ENCODE measurements around the gene ARHGEF4. TPM values are rescaled to one million over a fixed set of nuclear protein-coding genes. Genes with fewer than 3 reads are reported as not detected.

Gene ARHGEF4
- total RNA-seq, 2 donors from 2014 or later: 0.63 to 1.7 TPM

DNA sequence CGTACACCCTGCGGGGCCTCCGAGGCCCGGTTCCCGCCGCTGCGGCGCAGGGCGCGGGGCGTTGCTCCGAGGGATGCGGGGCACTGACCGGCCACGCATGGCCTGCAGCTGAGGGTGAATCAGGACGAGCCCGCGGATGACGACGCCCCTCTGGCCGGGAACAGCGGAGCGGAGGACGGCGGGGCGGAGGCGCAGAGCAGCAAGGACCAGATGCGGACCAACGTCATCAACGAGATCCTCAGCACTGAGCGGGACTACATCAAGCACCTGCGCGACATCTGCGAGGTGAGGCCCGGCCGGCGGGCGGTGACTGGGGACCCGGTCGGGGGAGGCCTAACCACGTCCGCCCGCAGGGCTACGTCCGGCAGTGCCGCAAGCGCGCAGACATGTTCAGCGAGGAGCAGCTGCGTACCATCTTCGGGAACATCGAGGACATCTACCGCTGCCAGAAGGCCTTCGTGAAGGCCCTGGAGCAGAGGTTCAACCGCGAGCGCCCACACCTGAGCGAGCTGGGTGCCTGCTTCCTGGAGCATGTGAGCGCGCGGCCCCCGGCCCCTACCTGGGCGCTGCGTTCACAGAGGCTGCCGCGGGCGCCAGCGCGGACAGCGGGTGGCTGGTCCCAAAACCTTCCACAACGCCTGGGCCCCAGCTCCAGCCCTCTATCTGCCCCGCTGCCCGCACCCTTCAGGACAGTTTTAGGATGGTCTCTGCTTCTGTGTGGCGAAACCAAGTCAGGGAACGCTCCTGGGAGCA is 203.4 kb downstream of the ARHGEF4 start:
- H3K27ac Mint-ChIP-seq: no peak overlapping the region
- DNase-seq: peak; percentile 51 to 53

DNA sequence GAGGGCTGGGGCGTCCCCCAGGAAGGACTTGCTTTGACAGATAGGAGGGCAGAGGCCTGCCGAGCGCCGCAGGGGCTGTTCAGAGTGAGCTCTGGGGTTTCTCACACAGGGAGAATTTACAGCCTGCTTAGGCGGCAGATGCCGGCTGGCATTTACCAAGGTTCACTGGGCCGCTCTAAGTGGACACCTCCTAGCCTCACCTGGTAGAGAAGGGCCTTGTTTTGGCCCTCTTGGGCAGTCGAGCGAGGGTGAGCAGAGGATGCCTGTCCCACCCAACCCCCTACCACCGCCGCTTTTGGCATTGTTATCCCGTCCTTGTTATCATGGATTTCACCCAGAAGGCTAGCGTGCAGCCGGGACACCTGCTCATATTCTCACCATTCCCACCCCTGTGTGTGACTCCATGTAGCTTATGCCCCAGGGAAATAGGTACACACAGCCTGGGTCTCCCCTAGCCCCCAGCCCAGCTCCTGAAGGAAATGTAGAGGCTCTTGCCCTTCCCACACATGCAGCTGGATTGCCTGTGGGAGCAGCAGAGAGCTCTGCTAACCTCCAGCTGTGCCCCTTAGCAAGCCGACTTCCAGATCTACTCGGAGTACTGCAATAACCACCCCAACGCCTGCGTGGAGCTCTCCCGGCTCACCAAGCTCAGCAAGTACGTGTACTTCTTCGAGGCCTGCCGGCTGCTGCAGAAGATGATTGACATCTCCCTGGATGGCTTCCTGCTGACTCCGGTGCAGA is 204.1 kb downstream of the ARHGEF4 start:
- DNase-seq: no peak
- no peak overlapping the region for H3K27ac Mint-ChIP-seq
- peak in 1 of 2 donors; percentile 11 for ATAC-seq (replicated peaks in 1 of 2)
- no peaks in the 10 kb centered on the region for H3K9me3 Mint-ChIP-seq
- H3K36me3 Mint-ChIP-seq (ENCODE audit: insufficient read depth in 2 of 2): no peaks in the 10 kb centered on the region
- H3K4me1 Mint-ChIP-seq (ENCODE audit: low read depth): peaks cover 20% of the 10 kb centered on the region
- peak overlapping the region; percentile 65 to 67 for H3K4me3 Mint-ChIP-seq
- H3K27me3 Mint-ChIP-seq (ENCODE audit: low read depth): no peaks in the 10 kb centered on the region

More for the DNA sequence above, 203.4 kb downstream of the ARHGEF4 start:
- peak; percentile 63 to 67 for ATAC-seq (replicated peaks in 1 of 2)
- peaks cover 20% of the 10 kb centered on the region for H3K4me1 Mint-ChIP-seq (ENCODE audit: low read depth)
- peak overlapping the region; percentile 64 to 65 for H3K4me3 Mint-ChIP-seq
- H3K27me3 Mint-ChIP-seq (ENCODE audit: low read depth): no peaks in the 10 kb centered on the region
- no peaks in the 10 kb centered on the region for H3K9me3 Mint-ChIP-seq
- H3K36me3 Mint-ChIP-seq (ENCODE audit: insufficient read depth in 2 of 2): no peaks in the 10 kb centered on the region

DNA sequence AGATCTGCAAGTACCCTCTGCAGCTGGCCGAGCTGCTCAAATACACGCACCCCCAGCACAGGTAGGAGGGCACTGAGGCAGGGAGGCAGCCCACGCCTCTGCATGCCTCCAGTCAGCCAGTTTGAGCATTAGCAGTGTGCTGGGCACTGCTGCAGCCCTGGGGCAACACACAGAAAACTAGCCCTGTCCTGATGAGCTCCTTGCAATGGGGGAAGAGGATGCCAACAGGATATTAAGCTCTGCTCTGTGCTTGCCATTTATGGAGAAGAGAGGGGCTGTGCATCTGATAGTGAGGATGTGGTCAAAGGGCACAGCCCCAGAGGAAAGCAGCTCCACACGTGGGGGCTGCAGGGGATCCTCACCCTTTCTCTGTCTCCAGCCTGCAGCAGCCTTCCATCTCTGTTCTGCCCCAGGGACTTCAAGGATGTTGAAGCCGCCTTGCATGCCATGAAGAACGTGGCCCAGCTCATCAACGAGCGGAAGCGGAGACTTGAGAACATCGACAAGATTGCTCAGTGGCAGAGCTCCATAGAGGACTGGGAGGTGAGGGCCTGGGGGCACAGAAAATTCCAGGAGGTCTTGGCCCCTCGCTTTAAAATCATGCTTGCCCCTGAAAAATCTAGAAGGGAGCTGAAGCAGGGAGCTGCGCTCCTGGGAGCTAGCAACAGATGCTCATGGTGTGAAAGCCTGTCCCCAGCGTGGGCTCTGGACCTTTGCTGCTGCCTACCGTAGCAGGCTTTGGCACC is 204.9 kb downstream of the ARHGEF4 start:
- ATAC-seq (replicated peaks in 1 of 2) (no peak), DNase-seq (no peak)
- H3K4me1 Mint-ChIP-seq (ENCODE audit: low read depth): peaks cover 20% of the 10 kb centered on the region
- H3K36me3 Mint-ChIP-seq (ENCODE audit: insufficient read depth in 2 of 2): no peaks in the 10 kb centered on the region
- no peaks in the 10 kb centered on the region for H3K9me3 Mint-ChIP-seq
- H3K27ac Mint-ChIP-seq: no peak overlapping the region
- peak overlapping the region; percentile 64 to 67 for H3K4me3 Mint-ChIP-seq
- no peaks in the 10 kb centered on the region for H3K27me3 Mint-ChIP-seq (ENCODE audit: low read depth)

DNA sequence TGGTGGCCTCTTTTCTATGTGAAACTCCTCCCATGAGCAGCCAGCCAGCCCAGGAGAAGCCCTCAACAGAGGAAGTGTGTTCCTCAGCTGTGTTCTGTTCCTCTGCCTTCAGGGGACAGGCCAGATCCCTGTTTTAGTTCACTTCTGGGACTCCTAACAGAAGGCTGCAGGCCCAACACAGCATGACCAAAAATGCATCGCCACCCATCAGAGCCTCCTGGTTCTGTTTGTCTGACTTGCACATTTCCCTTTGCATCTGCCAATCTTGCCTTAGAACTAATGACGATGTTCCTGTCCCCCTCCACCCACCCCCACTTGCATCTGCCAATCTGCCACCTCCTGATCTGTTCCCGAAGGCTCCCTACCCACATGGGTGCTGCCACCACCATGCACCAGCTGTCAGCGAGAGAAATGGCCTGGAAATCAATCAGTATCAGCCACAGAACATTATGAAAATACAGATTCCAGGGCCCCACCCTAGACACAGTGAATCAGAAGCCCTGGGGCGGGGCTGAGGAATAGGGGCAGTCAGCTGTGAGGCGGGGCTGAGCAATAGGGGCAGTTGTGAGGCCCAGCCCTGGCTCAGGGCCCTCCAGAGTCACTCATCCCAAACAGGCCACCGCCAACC is 205.5 kb downstream of the ARHGEF4 start:
- H3K4me1 Mint-ChIP-seq (ENCODE audit: low read depth): peaks cover 20% of the 10 kb centered on the region

DNA sequence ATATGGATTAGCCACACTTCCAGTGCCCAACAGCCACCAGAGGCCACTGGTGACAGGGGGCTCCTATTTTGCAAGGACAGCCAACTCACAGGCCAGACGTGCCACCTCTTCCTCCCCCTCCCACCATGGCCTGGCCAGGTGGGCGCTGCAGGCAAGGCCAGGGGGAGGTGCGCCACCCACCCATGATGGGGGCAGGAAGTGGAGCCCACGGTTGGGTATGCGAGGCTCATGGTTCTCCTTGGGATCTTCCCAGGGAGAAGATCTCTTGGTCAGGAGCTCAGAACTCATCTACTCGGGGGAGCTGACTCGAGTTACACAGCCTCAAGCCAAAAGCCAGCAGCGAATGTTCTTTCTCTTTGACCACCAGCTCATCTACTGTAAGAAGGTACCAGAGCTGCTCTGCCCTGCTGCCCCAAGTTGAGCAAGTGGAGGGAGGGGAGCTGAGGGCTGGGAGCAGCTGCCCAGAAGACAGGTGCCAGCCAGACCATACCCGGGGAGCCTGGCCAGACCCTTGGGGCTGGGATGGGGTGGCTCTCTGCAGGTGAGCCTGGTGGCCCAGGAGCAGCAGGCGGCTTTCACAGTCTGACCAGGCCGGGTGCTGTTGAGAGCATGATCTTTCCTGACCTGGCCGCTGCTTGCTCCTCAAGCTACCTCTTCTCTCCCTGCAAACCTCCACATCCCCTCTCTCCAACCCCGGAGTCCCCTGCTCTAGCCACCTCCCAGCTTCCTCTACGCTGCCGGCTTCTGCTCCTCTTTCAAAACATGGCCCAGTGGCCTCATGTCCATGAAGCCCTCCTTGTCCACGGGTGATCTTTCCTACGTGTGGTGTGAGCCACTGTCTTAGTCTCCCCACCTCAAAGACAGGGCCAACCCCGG is 206.7 kb downstream of the ARHGEF4 start:
- no peaks in the 10 kb centered on the region for H3K36me3 Mint-ChIP-seq (ENCODE audit: insufficient read depth in 2 of 2)
- H3K27me3 Mint-ChIP-seq (ENCODE audit: low read depth): no peaks in the 10 kb centered on the region
- H3K4me1 Mint-ChIP-seq (ENCODE audit: low read depth): peaks cover 20% of the 10 kb centered on the region
- no peak for ATAC-seq (replicated peaks in 1 of 2)
- no peak overlapping the region for H3K4me3 Mint-ChIP-seq
- H3K27ac Mint-ChIP-seq: no peak overlapping the region
- no peaks in the 10 kb centered on the region for H3K9me3 Mint-ChIP-seq
- no peak for DNase-seq

More for the DNA sequence above, 205.5 kb downstream of the ARHGEF4 start:
- Mint-ChIP-seq H3K27me3 (ENCODE audit: low read depth) (no peaks in the 10 kb centered on the region), H3K4me3 (no peak overlapping the region), H3K36me3 (ENCODE audit: insufficient read depth in 2 of 2) (no peaks in the 10 kb centered on the region), H3K9me3 (no peaks in the 10 kb centered on the region), H3K27ac (no peak overlapping the region)
- DNase-seq (no peak), ATAC-seq (replicated peaks in 1 of 2) (no peak)

DNA sequence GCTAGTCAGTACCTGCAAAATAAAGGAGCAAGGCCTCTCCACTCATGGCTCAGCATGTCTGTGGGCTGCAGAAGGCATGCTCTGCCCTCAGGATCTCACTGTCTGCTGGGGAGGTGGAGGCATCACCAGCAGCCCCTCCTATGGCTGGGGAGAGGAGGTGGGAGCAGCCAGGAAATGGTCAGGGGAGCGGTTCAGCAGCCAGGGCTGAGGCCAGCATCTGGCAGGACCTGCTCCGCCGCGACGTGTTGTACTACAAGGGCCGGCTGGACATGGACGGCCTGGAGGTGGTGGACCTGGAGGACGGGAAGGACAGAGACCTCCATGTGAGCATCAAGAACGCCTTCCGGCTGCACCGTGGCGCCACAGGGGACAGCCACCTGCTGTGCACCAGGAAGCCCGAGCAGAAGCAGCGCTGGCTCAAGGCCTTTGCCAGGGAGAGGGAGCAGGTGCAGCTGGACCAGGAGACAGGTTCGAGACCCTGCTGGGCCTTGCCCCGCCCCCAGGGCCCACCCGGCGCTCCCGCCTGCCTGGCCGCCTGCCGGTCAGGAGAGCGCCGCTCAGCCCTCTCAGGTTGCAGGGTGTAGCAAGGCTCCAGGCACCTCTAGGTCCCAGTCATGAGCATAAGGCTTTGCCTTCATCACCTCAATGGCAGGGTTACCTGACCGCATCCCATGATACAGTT is 207.5 kb downstream of the ARHGEF4 start:
- no peak for DNase-seq
- H3K27ac Mint-ChIP-seq: no peak overlapping the region
- H3K27me3 Mint-ChIP-seq (ENCODE audit: low read depth): no peaks in the 10 kb centered on the region
- H3K4me1 Mint-ChIP-seq (ENCODE audit: low read depth): peaks cover 20% of the 10 kb centered on the region
- peaks cover 0 to 2% of the 10 kb centered on the region in 2 donors for H3K36me3 Mint-ChIP-seq (ENCODE audit: insufficient read depth in 2 of 2)
- ATAC-seq (replicated peaks in 1 of 2): no peak
- no peaks in the 10 kb centered on the region for H3K9me3 Mint-ChIP-seq
- H3K4me3 Mint-ChIP-seq: no peak overlapping the region

DNA sequence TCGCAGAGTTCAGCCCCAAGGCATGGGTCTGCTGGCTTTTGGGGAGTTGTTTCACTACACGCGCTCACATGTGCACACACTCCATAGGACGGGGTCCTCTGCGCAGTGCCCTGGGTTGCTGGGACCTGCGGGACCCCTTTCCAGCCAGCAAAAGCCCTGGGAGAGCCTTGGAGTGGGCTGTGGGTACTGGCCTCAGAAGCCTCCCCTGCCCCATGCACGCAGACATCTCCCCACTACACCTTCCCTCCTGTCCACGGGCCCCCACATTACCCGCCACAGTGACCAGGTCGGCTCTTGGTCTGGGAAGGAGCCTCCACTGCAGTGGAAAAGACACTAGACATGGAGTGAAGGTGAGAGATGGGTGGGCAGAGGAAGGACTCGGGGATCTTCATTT is 208.0 kb downstream of the ARHGEF4 start:
- no peaks in the 10 kb centered on the region for H3K9me3 Mint-ChIP-seq
- DNase-seq (no peak), ATAC-seq (replicated peaks in 1 of 2) (no peak)
- H3K4me3 Mint-ChIP-seq: no peak overlapping the region
- H3K27me3 Mint-ChIP-seq (ENCODE audit: low read depth): no peaks in the 10 kb centered on the region
- H3K36me3 Mint-ChIP-seq (ENCODE audit: insufficient read depth in 2 of 2): peaks cover 0 to 2% of the 10 kb centered on the region in 2 donors
- H3K27ac Mint-ChIP-seq: no peak overlapping the region
- H3K4me1 Mint-ChIP-seq (ENCODE audit: low read depth): peaks cover 20% of the 10 kb centered on the region

DNA sequence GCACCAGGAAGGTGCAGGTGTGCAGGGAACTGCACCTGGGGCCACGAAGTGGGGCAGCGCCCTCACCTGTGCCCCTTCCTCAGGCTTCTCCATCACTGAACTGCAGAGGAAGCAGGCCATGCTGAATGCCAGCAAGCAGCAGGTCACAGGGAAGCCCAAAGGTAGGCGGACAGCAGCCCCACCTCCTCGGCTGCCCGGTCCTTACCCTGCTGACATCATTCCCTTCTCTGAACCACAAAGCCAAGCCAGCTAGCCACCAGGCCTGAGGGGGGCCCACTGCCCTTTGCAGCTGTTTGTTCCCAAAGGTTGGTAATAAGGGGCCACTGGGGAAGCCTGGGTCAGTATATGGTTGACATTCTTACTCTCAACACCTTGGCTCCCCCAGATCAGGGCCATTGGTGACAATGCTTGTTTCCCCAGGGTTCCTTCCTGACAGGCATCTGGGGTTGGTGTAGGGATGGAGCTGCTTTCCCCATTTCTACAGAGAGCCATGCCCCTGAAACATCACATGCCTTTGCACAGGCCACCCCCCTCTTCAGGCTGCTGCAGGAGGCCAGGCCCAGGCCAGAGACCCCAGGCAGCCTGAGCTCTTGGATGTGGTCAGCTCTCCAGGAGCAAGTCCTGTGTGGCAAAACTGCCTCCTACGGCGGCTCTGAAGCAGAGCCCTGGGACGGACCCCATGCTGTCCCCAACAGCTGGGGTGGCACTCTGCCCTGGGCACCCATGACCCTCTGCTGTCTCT is 208.7 kb downstream of the ARHGEF4 start:
- no peak for ATAC-seq (replicated peaks in 1 of 2)
- Mint-ChIP-seq H3K4me1 (ENCODE audit: low read depth) (peaks cover 20% of the 10 kb centered on the region), H3K9me3 (no peaks in the 10 kb centered on the region), H3K27me3 (ENCODE audit: low read depth) (no peaks in the 10 kb centered on the region), H3K27ac (no peak overlapping the region), H3K4me3 (no peak overlapping the region), H3K36me3 (ENCODE audit: insufficient read depth in 2 of 2) (peaks cover 0 to 2% of the 10 kb centered on the region in 2 donors)
- no peak for DNase-seq

DNA sequence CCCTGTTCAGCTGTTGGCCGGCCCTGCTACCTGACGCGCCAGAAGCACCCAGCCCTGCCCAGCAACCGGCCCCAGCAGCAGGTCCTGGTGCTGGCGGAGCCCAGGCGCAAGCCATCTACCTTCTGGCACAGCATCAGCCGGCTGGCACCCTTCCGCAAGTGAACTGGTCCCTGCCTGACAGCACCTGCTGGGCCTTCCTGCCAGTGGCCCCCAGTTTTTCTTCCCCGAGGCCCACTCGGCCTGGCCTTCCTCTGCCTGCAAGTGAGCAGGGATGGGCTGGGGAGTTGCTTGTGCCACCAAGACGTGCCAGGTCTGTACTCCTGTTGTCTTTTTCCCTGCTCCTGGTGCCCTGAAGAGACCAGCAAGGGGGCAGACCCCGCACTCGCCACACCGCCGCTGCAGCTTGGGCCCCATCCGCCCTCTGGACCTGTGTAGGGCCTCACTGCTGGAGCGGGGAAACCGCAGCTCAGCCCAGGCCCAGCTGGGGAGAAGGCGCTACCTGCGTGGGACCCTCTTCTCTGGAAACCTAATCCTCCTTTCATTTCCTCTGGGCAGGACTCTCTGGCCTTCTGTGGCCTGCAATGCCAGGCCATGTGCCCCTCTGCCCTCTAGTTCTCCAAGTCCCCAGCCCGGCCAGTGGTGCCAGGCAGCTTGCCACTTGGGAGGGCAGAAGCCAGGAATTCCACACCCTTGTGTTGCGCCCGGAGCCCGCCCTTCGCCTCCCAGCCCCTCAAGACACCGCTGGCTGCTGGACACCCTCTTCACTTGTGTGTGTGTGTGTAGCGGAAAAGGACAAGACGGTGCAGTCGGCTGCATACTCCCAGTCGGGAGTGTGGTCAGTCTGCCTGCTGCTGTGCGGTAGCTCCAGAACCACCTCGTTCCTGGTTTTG is 209.6 kb downstream of the ARHGEF4 start:
- Mint-ChIP-seq H3K27ac (no peak overlapping the region), H3K4me1 (ENCODE audit: low read depth) (peaks cover 13% of the 10 kb centered on the region), H3K9me3 (no peaks in the 10 kb centered on the region), H3K36me3 (ENCODE audit: insufficient read depth in 2 of 2) (peaks cover 2 to 3% of the 10 kb centered on the region in 2 donors), H3K27me3 (ENCODE audit: low read depth) (no peaks in the 10 kb centered on the region), H3K4me3 (no peak overlapping the region)
- DNase-seq (no peak), ATAC-seq (replicated peaks in 1 of 2) (no peak)

DNA sequence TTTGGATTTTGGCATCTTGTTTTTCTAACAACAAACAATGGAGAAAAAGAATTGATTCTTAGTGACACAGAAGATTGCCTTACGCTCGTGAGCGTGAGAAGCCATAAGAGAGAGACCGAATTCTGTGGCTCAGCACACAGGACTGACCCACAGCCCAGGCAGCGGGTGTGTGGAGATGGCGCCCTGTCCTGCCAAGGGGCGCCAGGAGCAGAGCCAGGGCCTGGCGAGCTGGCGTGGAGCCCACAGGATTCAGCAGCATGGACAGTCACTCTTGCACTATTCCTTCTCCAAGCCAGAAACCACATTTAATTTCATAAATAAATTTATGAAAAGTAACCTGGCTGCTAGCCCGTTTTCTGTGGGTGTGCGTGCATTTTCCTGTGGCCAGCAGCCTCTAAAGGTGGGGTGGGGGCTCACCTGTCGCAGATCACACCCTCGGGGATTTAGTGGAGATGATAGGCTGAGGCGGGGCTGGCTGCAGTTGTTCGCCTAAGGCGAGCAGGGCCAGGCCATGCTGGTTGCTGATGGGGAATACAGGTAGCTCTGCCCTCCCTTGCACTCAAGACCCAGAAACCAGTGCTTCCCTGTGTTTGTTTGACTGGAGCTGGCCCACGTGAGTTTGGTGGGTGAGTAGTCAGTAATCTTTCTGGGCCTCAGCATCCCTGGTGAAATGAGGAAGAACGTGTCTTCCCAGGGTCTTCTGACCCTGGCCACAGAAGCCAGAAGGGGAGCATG is 210.4 kb downstream of the ARHGEF4 start:
- DNase-seq: no peak
- Mint-ChIP-seq H3K4me1 (ENCODE audit: low read depth) (peaks cover 5% of the 10 kb centered on the region), H3K27ac (no peak overlapping the region), H3K9me3 (no peaks in the 10 kb centered on the region), H3K4me3 (no peak overlapping the region), H3K36me3 (ENCODE audit: insufficient read depth in 2 of 2) (peaks cover 2 to 6% of the 10 kb centered on the region in 2 donors), H3K27me3 (ENCODE audit: low read depth) (no peaks in the 10 kb centered on the region)
- ATAC-seq (replicated peaks in 1 of 2): no peak
